Amygdala (tissue), 56 donors: Measurements from ENCODE around the gene CUBN.

Experiments used
- DNase-seq, 56 donors: peaks; one replicate each; lab custom pipeline; 2025; lab: John Stamatoyannopoulos, UW

The CUBN gene

DNA sequence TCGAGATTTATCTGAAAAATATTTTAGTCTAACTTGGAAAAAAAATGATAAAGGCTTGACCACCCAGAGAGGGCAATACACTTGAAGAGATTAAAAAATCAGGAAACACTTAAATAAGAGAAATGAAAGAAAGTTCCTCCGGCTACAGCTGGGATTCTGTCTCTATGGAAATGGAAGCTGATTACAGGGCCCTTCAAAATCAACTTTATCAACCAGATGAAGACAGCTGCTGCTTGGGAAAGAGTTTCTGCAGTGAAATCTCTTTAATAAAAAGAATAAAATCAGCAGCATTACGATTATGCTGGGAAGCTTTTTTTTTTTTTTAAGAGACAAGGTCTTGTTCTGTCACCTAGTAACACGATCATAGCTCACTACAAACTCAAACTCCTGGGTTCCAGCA, 316.9 kb downstream of the CUBN start:
- no peak for DNase-seq

DNA sequence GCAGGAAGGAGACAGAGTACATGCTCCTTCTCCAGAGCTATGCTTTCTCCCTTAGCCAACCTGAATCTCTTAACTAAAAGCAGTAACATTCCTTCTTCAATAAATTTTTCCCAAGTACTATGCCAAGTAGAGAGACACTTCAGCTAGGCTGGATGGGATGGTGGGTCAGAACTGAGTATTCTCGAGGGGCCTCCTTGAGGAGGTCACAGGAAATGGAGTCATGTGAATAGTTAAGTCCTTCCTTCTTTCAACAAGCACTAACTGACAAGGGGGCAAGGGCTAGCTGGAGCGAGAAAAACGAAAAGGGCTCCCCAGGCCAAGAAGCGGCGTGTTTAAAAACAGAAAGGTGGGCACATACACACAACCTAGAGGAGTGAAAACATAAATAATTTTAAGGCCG, 317.8 kb downstream of the CUBN start:
- DNase-seq: no peak

GRCh38 chr10:16811292-16811691, 318.3 kb downstream of the CUBN start:
- DNase-seq: no peak

DNA sequence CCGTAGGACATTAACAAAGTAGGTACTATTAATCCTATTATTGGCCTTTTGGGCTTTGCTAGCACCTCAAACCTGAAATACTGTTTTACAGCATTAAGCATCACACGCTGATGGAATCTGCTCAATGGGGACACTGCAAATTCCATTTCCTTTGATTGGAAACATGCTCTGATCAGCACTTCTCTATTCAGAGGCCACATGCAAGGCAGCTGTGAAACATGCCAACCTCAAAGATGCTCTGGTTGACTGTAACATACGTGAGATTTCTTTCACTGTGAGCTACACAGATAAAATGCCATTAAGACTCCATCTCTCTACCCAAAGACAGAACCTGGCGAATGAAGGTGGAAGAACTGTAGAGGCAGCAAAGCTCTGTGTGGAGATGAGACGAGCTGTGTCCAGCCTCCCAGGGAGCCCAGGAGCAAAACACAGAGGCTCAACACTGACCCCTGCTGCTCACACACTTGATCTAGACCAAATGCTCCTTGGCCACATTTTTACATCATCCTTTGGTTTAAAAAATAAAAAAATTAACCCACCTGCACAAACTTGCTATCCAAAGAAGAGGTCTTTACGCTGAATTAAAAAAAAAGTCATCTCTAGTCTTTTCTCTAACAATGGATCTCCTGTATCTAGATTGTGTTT, 320.4 kb downstream of the CUBN start:
- DNase-seq: peak in 18 of 56 donors; percentile 1 to 38 (median 10)

DNA sequence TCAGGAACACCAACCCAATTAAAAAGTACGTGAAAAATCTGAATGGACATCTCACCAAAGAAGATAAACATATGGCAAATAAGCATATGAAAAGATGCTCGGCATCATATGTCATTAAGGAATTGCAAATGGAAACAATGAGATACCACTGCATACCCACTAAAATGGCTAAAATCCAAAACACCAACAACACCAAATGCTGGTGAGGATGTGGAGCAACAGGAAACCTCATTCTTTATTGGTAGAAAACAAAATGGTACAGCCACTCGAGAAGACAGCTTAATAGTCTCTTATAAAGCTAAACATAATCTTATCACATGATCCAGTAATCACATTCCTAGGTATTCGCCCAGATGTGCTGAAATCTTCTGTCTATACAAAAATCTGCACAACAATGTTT, 325.5 kb downstream of the CUBN start:
- DNase-seq: no peak

- DNase-seq: no peak
Observed at GRCh38 chr10:16803464-16803863, 326.1 kb downstream of the CUBN start.

GRCh38 chr10:16799621-16800020, 330.0 kb downstream of the CUBN start:
- no peak for DNase-seq

- DNase-seq: no peak
Observed at GRCh38 chr10:16798571-16798970, 331.0 kb downstream of the CUBN start.

DNA sequence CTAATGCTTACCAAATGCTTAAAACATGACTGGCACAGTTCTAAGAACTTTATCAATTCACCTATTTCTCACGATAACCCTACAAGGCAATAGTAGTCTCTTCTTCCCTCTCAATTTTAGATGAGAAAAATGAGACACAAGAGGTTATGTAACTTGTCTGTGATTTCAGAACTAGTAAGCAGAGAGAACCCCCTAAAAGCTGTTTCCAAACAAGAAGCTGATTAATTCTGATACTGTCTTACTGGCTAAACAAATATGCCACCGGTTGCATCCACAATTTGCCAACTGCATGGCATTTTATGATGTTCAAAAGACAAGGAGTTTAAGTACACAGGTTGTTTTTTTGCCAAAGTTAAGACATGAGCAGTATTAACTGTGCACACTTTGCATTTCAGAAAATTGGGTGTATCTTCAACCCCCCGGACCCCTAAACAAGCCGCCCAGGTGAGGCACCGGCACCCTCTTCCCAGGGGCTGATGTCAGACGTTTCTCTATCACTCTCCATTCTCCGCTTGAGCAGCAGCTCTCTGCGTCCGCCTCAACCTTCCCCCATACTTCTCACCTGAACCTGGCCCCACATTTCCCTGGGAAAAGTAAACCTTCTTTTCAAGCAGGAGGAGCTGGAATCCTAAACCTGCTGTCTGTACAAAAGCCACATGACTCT, 334.1 kb downstream of the CUBN start:
- DNase-seq: no peak

- no peak for DNase-seq
Observed at GRCh38 chr10:16794005-16794404, 335.6 kb downstream of the CUBN start.

DNA sequence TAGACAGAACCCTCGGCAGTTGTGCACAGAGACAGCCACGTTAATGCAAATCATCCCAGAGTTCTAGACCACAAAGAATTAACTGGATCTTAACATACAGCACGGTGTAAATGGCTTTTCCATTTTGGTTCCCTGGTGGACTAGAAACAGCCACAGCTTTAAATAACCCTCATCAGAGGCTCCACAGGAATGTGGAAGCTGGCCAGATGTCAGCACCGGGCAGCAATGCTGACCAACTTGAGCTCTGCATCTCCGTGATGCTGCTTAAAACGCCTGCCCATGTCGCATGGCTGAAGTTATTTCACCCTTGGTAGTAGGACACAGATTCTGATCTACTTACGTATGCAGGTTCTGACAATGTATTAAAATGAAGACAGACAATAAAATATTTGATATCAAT, 336.9 kb downstream of the CUBN start:
- DNase-seq: no peak

GRCh38 chr10:16789765-16790164, 339.8 kb downstream of the CUBN start:
- DNase-seq: no peak

DNA sequence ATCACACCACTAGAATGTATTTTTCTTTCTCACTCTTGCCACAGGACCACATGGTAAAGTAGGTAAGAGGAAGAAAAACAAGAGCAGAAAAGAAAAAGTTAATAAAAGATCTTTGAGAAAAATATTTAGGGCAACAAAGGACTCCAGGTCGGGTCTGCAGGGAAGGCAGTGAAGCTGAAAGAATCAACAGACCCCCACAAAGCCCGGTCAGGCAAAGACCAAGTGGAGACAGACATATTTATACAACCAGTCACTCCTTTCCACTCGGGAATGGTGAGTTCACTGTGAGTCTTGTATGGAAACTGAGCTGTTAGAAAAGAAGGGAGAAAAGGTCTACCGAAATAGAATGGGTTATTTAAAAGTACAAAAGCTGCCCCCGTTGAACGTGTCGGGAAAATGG, 340.4 kb downstream of the CUBN start:
- DNase-seq: no peak

DNA sequence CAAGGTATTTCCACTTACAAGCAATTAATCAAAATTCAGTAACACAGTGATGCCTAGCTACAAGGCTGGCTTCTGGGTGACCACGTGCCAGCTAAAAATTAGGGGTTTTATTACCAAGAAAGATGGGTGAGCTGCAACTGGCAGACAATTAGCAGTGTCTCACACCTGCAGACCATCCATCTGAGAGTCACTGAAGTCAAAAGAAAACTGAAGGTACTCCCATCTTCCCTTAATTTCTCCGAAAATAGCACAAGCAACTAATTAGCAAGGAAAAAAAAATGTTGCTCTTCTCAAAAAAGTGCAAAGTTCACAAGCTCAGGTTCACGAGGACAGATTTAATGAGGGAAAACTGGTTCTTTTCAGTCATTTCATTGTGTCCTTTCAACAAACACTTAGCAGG, 340.8 kb downstream of the CUBN start:
- no peak for DNase-seq

DNA sequence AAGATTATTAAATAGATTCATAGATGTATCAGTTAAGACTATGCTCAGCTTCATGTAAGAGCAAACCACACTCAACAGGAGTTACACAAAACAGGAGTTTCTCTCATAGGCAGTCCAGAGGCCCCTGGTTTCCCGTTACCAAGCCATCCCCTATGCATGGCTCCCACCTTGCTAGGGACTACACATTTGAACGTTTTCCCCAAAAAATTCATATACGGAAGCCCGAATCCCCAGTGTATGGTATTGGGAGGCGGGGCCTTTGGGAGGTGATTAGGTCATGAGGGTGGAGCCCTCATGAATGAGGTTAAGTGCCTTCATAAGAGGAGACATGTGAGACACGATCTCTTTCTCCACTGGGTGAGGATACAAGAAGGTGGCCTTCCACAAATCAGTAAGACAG, 341.5 kb downstream of the CUBN start:
- DNase-seq: no peak

- no peak for DNase-seq
Observed at GRCh38 chr10:16787361-16787791, 342.2 kb downstream of the CUBN start.

DNA sequence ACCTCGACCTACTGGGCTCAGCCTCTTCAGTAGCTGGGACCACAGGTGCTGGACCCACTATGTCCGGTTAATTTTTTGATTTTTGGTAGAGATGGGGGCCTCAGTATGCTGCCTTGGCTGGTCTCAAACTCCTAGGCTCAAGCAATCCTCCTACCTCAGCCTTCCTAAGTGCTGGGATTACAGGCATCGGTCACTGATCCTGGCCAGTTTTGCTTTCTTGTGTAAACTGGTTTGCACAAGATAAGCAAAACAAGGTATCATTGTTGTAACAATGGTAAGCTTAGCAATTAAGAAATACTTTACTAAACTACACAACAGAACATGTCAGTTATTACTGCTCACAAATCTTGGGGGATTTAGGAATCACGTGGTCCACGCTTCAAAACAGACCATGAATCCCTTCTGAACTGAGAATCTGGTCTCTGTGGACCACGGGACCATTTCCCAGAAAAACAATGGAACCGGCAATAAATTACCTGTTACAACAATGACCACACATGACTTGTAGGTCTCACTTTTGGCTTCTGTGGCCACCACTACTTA, 349.2 kb downstream of the CUBN start:
- no peak for DNase-seq

- no peak for DNase-seq
Observed at GRCh38 chr10:16779384-16779915, 350.2 kb downstream of the CUBN start.

DNA sequence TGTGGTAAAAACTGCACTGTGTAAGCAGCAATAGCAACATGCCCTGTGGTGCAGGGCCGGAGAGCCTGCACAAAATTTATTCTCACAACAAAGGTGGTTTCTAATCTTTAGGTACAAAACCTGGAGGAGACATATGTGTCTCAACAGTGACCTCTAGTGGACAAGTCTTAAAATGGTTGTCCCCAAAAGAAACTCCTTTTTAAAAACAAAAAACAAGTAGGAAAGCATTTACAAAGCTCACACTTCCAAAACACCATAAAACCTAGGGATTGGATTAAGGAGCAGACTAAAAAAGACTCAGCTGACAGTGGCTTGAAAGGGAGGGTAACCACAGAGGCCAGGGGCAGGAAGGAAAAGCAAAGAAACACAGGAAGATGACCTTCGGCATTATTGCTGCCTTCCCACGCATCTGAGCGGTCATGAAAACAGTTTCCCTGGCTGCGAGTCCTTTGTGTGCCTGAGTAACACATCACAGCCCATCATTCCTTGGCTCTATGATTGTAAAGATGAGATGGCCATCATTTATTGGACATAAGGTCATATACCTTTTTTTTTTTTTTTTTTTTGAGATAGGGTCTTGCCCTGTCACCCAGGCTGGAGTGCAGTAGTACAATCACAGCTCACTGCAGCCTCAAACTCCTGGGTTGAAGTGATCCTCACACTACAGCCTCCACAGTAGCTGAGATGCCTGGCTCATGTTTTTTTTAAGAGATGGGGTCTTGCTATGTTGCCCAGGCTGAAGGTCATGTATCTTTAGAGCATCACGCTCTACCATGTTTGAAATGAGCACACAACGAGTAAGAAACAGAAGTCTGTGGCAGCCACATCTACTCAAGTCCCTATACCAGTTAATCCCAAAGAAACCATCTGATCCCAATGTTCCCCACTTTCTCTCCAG, 351.9 kb downstream of the CUBN start:
- no peak for DNase-seq

- no peak for DNase-seq
Observed at GRCh38 chr10:16776896-16777295, 352.7 kb downstream of the CUBN start.
